Mesothelial cell of epicardium (in vitro differentiated cells): Measurements from ENCODE around the gene VWA3A. TPM values are rescaled to one million over a fixed set of nuclear protein-coding genes. Genes with fewer than 3 reads are reported as not detected.
A peak's percentile ranks its signal among the peaks of the same experiment; 100 is the strongest.

ENCODE experiments used
- DNase-seq, 2 experiments: peaks; one replicate each; pipeline ENCODE4 v3.0.0; 2021; ENCODE audit warnings: low spot score in 2 of 2; ENCODE audit not compliant: unreplicated experiment in 2 of 2
- H3K27ac Mint-ChIP-seq: 2 replicates; pipeline ENCODE4 v1.8.0; 2021; ENCODE audit warnings: mixed read lengths
- H3K27me3 Mint-ChIP-seq: 2 replicates; pipeline ENCODE4 v1.8.0; 2021; ENCODE audit warnings: low read depth, mixed read lengths
- H3K36me3 Mint-ChIP-seq: 2 replicates; pipeline ENCODE4 v1.8.0; 2021; ENCODE audit warnings: mixed read lengths
- H3K4me1 Mint-ChIP-seq: 2 replicates; pipeline ENCODE4 v1.8.0; 2021; ENCODE audit warnings: mixed read lengths
- H3K4me3 Mint-ChIP-seq: 2 replicates; pipeline ENCODE4 v1.8.0; 2021; ENCODE audit warnings: mild to moderate bottlenecking, moderate library complexity, mixed read lengths
- H3K9me3 Mint-ChIP-seq: 2 replicates; pipeline ENCODE4 v1.8.0; 2021; ENCODE audit warnings: mixed read lengths
- CTCF ChIP-seq: fragments of 200-600 bp; sonication (generic); IDR thresholded peaks from one replicate; pipeline ENCODE4 v1.5.0; 2021; ENCODE audit warnings: antibody characterized with exemption; ENCODE audit not compliant: unreplicated experiment
- total RNA-seq: library from RNA; stranded (reverse); gene quantifications from 3 replicates; pipeline ENCODE4 v1.2.1, GENCODE V29; 2021

The VWA3A gene
- total RNA-seq, 1 donor from 2014 or later = 0.18 TPM

- no peak for DNase-seq
- no peaks in the 10 kb centered on the region for H3K36me3 Mint-ChIP-seq
- H3K27ac Mint-ChIP-seq = no peak overlapping the region
- peaks cover 29% of the 10 kb centered on the region for H3K27me3 Mint-ChIP-seq
- H3K4me1 Mint-ChIP-seq = no peaks in the 10 kb centered on the region
- peaks cover 9% of the 10 kb centered on the region for H3K9me3 Mint-ChIP-seq
- H3K4me3 Mint-ChIP-seq = no peak overlapping the region
- TF ChIP-seq CTCF = no peak
Measured at GRCh38 chr16:22132801-22133200, 40.5 kb downstream of the VWA3A start.

- TF ChIP-seq CTCF = no peak
- H3K36me3 Mint-ChIP-seq = no peaks in the 10 kb centered on the region
- no peaks in the 10 kb centered on the region for H3K4me1 Mint-ChIP-seq
- H3K4me3 Mint-ChIP-seq = no peak overlapping the region
- H3K27ac Mint-ChIP-seq = no peak overlapping the region
- no peak for DNase-seq
- peaks cover 44% of the 10 kb centered on the region for H3K27me3 Mint-ChIP-seq
- no peaks in the 10 kb centered on the region for H3K9me3 Mint-ChIP-seq
Measured at GRCh38 chr16:22138482-22138881, 46.1 kb downstream of the VWA3A start.

DNA sequence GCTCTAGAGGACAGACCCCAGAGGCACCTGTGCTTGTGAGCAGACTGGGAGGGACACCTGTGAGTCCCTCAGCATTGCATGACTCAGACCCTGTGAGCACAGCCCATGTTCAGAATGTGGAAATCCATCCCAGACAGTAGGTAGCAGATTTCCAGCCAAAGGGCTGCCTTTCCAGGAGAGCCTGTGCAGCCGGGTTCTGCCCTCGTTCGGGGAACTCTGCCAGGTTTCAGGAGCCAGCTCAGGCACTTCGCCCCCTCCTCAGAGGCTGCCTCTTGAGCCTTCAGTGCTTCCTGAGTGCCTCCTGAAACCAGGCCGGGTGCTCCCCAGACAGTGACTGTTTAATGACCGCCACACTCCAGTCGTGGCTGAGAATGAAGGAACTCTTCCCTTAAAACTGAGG lies 46.7 kb downstream of the VWA3A start:
- H3K4me3 Mint-ChIP-seq = no peak overlapping the region
- peaks cover 47% of the 10 kb centered on the region for H3K27me3 Mint-ChIP-seq
- H3K36me3 Mint-ChIP-seq = no peaks in the 10 kb centered on the region
- no peak for TF ChIP-seq CTCF
- no peaks in the 10 kb centered on the region for H3K4me1 Mint-ChIP-seq
- H3K27ac Mint-ChIP-seq = no peak overlapping the region
- no peaks in the 10 kb centered on the region for H3K9me3 Mint-ChIP-seq
- no peak for DNase-seq

GRCh38 chr16:22139732-22140131 lies 47.4 kb downstream of the VWA3A start:
- Mint-ChIP-seq H3K4me1 (no peaks in the 10 kb centered on the region), H3K4me3 (no peak overlapping the region), H3K27ac (no peak overlapping the region), H3K9me3 (no peaks in the 10 kb centered on the region), H3K36me3 (no peaks in the 10 kb centered on the region), H3K27me3 (peaks cover 53% of the 10 kb centered on the region)
- DNase-seq = no peak
- TF ChIP-seq CTCF = no peak

DNA sequence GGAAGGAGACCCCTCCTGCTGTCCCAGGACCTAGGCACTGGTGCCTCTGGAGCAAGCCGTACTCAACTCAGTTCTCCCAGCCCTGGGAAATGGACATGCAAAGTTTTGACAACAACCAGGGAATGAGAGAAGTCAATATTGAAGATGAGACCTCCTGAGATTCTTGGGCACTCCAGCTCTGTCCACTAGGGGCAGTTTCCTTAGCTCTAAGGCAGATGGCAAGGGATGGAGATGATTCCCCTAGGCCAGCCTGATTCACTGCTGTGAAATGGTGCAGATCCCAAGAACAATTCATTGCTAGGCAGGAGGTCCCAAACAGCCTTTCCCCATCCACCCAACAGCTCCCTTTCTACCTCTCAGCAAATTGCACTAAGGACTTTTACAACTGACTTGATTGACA lies 49.4 kb downstream of the VWA3A start:
- peak; percentile 32 for TF ChIP-seq CTCF
- Mint-ChIP-seq H3K27ac (no peak overlapping the region), H3K4me3 (no peak overlapping the region), H3K36me3 (no peaks in the 10 kb centered on the region), H3K27me3 (peaks cover 53% of the 10 kb centered on the region), H3K9me3 (no peaks in the 10 kb centered on the region), H3K4me1 (no peaks in the 10 kb centered on the region)
- no peak for DNase-seq

DNA sequence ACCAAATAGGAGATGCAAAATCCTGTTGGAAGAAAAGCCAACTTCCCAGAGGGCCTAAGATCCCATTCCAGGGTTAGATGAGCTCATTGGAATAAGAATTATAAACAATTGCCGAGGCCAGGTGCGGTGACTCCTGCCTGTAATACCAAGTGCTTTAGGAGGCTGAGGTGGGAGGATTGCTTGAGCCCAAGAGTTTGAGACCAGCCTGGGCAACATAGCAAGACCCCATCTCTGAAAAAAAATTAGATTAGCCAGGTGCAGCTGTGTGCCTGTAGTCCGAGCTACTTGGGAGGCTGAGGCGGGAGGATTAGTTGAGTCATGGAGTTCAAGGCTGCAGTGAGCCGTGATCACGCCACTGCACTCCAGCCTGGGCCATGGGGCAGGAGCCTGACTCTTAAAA lies 52.2 kb downstream of the VWA3A start:
- no peak overlapping the region for H3K4me3 Mint-ChIP-seq
- no peaks in the 10 kb centered on the region for H3K36me3 Mint-ChIP-seq
- no peak overlapping the region for H3K27ac Mint-ChIP-seq
- TF ChIP-seq CTCF = no peak
- H3K9me3 Mint-ChIP-seq = no peaks in the 10 kb centered on the region
- no peak for DNase-seq
- peaks cover 44% of the 10 kb centered on the region for H3K27me3 Mint-ChIP-seq
- no peaks in the 10 kb centered on the region for H3K4me1 Mint-ChIP-seq
